ENCODE measurements around the gene C7.
A peak's percentile ranks its signal among the peaks of the same experiment; 100 is the strongest.

C7 gene

DNA sequence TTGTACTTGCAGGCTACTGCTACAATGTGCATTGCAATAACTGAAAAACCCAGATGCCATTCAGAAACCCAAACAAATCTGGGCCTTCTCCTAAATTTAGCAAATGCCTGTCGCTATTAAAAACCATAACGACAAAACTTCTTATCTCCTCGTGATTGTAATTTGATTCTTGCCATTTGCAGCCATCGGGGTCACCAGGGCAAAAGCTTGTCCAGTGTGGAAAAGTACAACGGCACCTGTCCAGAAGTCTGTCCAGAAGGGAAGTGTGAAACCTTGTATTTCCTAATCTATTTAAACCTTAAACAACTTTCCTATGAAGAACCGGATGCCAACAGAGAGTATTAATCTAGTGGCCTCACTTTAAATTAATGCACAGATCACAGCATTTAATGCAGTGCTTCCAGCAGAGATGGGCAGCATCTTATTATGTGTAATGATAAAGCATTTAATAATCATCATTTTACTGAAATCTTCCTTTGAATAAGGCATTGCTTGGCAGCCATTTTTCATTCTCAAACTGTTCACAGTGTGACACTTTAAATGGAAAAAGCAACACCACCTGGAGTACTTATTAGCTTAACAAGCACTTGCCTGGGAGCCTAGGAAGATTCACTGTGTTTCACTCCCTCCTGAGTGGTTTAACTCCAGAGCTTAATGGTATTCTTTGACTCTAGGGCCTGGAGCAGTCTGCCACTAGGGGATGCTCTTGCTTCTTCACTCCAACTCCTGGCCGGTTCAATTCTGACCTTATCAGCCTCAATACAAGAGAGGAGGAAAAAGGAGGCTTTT lies 4.9 kb upstream of the C7 start:
- peak; percentile 43 for DNase-seq (ENCODE audit: low spot score)
- in situ Hi-C loops (cut with MboI; ENCODE audit: low pct_unique_long_range_greater_than_20kb, low sequenced_read_pairs, unreplicated experiment): no loop called here
- TF ChIP-seq, protein P1, sequence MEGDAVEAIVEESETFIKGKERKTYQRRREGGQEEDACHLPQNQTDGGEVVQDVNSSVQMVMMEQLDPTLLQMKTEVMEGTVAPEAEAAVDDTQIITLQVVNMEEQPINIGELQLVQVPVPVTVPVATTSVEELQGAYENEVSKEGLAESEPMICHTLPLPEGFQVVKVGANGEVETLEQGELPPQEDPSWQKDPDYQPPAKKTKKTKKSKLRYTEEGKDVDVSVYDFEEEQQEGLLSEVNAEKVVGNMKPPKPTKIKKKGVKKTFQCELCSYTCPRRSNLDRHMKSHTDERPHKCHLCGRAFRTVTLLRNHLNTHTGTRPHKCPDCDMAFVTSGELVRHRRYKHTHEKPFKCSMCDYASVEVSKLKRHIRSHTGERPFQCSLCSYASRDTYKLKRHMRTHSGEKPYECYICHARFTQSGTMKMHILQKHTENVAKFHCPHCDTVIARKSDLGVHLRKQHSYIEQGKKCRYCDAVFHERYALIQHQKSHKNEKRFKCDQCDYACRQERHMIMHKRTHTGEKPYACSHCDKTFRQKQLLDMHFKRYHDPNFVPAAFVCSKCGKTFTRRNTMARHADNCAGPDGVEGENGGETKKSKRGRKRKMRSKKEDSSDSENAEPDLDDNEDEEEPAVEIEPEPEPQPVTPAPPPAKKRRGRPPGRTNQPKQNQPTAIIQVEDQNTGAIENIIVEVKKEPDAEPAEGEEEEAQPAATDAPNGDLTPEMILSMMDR (IDR thresholded peaks at IDR 0.05; ENCODE audit: extremely low read depth, insufficient read depth, missing control alignments): peak; percentile 86

- TF ChIP-seq, protein P1 (IDR thresholded peaks at IDR 0.05; ENCODE audit: extremely low read depth, insufficient read depth, missing control alignments): no peak
- no peak for DNase-seq (ENCODE audit: low spot score)
- in situ Hi-C loops (cut with MboI; ENCODE audit: low pct_unique_long_range_greater_than_20kb, low sequenced_read_pairs, unreplicated experiment): no loop called here
Measured at GRCh38 chr5:40904994-40905306, 4.3 kb upstream of the C7 start.

DNA sequence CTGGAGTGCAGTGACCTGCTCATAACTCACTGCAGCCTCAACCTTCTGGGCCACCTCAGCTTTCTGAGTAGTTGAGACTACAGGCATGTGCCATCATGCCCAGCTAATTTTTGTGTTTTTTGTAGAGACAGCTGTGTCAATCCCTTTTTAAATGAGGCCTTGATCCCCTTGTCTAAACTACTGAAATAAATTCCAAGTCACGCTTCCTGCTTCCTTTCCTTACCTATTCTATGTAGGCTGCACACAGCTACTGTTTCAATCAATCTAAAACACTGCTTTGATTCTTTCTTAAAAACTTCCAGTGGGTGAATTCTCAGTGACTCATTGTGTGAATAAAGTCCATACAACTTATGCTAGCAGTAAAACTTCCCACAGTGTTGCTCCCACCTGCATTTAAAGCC lies 2.9 kb upstream of the C7 start:
- DNase-seq (ENCODE audit: low spot score): no peak
- TF ChIP-seq, protein P1 (IDR thresholded peaks at IDR 0.05; ENCODE audit: extremely low read depth, insufficient read depth, missing control alignments): no peak
- in situ Hi-C loops (cut with MboI; ENCODE audit: low pct_unique_long_range_greater_than_20kb, low sequenced_read_pairs, unreplicated experiment): no loop called here

DNA sequence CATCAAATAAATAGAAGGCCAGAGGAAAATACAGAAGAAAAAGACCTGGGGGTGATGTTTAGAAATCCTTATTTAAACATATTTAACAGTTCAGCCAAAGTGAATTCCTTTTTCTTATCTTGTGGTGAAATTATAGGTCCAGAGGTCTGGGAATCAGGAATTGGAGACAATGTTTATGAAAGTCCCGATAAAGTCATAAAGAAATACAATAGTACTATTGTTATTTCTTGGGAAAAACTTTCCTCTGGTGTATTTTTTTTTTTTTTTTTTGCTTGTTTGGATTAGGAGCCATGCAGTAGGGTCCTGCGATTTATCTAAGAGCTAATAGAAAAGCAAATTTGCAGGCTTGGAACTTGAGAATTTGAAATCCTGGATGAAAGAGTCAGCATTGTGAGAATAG lies 426 bp downstream of the C7 start:
- TF ChIP-seq, protein P1 (IDR thresholded peaks at IDR 0.05; ENCODE audit: extremely low read depth, insufficient read depth, missing control alignments): no peak
- DNase-seq (ENCODE audit: low spot score): no peak
- in situ Hi-C loops (cut with MboI; ENCODE audit: low pct_unique_long_range_greater_than_20kb, low sequenced_read_pairs, unreplicated experiment): no loop called here

DNA sequence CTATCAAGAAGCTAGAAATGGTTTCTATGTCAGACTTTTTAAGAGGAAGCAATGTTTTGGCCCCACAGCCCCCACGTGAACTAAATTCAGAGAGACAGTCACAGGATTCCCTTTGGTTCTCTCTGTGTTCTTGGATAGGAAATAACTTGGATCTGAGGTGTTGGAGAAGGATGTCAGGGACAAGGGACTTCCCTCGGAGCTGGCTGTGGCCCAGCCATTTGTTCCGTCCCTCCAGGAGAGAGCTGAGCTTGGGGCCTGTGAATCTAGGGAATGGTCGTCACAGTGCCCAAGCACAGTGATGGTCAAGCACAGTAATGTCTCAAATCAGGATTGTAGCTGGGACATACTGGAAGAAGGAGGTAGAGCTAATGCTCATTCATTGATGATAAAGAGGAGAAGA lies 2.0 kb downstream of the C7 start:
- in situ Hi-C loops (cut with MboI; ENCODE audit: low pct_unique_long_range_greater_than_20kb, low sequenced_read_pairs, unreplicated experiment): no loop called here
- no peak for DNase-seq (ENCODE audit: low spot score)
- TF ChIP-seq, protein P1 (IDR thresholded peaks at IDR 0.05; ENCODE audit: extremely low read depth, insufficient read depth, missing control alignments): no peak

DNA sequence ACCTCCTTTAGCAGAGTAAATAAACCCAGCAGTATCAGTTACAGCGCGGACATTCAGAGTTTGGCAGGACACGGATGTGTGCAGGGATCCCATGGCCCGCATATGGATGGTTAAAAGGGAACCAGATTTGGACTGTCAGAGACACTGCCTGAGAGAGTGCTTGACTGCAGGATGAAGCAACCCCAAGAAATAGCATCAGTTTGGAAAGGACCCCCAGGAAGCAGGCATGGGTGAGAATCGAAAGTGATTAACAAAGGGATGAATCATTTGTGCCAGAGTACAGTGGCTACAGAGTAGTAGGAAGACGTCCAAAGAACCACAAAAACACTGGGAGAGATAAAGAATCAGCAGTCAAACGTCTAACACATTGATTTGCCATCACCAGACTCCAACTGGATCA lies 5.5 kb downstream of the C7 start:
- DNase-seq (ENCODE audit: low spot score): no peak
- in situ Hi-C loops (cut with MboI; ENCODE audit: low pct_unique_long_range_greater_than_20kb, low sequenced_read_pairs, unreplicated experiment): no loop called here
- TF ChIP-seq, protein P1 (IDR thresholded peaks at IDR 0.05; ENCODE audit: extremely low read depth, insufficient read depth, missing control alignments): no peak
